Esophagus mucosa (tissue), 1 donor: ENCODE measurements around the gene MID1. TPM values are rescaled to one million over a fixed set of nuclear protein-coding genes. Genes with fewer than 3 reads are reported as not detected.

Experiments used
- ATAC-seq: fragments of 200-7000 bp; cut with Tn5 transposase; one replicate; pipeline ENCODE4 v1.9.1; 2020
- total RNA-seq: library from RNA; stranded (reverse); gene quantifications from one replicate; pipeline ENCODE4 v1.2.4, GENCODE V29; 2023
- donor health status: DM: yes; HTN: yes; CAD: no.

The MID1 gene
- total RNA-seq, 1 donor from 2014 or later: 18.3 TPM

DNA sequence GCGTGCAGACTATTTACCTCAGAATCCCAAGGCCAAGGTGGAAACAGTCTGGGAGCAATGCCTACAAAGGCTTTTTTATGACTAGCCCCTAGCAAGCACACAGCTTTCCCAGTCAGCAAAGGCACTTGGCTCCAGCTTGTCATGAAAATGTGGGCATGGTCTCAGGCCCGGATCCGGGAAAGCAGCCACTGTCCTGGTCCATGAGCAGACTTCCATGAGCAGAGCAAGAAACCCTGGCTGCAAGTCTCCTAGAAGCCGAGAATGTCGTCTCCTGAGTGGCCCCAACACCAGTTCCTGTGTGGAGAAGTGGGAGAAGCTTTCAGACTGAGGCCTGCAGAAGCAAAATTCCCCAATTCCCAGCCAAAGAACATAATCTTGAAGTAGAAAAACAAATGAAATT, 190.5 kb downstream of the MID1 start:
- ATAC-seq: no peak

- ATAC-seq: no peak
Observed at GRCh38 chrX:10427249-10427648, 193.1 kb downstream of the MID1 start.

DNA sequence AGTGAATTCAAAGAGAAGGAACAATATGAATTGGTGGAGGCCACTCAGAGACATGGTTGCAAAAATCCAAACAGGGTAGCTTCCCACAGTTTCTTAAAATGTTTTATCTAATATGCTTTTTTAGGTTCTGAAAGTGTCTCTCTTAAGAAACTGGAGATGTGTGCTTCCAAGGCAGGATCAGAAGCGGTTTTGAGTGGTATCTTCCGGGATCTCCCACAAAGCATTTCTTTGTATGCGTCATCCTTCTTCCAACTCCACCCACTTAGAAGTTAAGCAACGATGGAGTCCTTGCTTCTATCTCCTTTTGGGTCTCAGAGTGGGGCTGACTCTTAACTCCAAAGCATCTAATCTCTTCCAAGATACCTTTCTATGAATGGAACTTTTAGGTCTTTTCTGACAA, 196.7 kb downstream of the MID1 start:
- no peak for ATAC-seq

DNA sequence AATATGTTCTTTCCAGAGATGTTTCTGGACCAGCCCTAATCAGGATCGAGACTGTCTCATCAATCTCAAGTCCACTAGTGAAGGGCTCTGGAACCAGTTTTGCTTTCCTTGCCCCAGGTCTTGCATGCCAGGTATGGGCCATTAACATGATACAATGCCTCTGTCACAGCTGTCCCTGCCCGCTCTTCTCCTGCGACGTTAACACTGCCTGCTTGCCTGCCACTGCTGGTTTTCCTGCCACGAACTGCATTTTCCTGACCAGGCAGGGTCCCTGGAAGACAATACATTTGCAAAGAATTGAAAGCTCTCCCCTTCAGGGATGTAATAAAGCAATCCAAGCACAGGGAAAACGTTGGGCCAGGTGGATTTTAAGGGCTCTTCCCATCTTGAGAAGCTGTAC, 200.3 kb downstream of the MID1 start:
- no peak for ATAC-seq

GRCh38 chrX:10416424-10416823, 204.0 kb downstream of the MID1 start:
- ATAC-seq: no peak

DNA sequence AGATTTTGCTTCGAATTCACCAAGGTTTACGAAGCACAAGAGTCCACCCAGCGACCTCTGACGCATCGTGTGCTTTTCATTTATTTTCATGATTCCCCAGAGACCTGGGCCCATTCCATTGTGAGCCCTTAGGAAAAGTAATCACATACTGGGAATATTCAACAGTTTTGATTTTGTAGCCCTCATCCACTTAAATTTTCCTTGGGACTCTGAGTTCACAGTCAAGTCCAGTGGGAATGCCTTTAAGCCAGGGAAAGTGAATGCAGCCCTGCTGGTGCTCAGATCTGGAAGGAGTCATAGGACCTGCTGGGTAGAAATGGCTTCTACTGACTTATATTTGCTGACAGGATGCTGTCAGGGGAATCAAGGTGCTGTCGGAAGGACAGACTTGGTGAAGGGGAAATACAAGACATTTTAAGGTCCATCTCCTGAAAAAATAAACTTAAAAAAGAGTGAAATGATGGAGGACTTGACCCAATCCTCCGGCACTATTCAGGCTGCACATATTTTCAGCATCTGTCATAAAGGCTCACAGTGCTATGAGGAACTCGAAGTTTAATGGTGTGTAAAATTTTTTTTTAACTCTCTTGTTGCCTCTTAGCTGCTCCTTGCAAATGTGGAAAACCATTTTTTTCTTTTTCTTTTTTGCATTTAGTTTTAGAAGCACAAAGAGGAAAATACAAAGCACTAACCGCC, 204.9 kb downstream of the MID1 start:
- no peak for ATAC-seq

DNA sequence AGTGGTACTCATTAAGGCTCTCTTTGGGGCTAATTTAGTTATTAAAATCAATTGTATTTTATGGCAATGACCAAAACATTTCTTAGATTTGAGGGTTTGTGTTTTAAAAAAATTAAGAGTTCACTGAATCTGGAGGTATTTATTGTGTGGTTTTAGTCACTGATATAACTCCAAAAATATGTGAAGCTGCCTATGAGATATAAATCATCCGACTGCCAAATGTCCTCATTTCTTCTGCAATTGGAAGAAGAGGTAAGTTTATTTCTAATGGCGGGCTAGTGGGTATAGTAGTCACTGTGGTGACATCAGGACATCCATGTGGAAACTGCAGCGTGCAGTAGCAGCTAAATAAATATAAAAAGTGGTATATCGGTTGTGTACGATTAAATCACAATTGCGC, 205.5 kb downstream of the MID1 start:
- ATAC-seq: no peak

DNA sequence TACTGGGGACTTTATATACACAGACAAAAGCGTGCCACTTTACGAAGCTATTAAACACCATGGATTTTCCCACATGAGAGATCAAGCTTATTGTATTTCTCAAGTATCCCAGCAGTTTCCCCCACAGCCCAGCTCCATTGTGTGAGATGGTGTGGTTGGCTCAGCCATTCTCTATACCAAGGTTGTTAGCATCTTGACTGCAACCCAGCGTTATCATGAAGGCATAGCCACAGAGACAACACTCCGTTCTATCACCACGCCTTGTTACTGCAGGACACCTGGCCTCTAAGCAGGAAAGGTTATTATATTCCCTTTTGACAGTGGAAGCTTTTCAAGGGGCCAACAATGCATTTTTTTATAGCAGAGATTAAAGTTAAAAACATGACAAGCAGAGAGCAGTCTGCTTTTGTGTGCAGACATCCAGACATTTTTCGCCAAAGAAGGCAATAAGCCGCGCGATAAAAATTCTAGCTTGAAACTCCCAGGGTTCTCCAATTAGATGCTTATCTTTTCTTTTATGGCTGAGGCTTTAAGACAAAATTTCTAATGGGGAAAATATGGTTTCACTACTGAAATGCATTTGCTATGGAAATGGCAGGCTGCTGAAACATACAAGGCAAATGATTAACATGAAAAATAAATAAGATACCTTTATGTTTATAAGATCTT, 206.1 kb downstream of the MID1 start:
- ATAC-seq: no peak

GRCh38 chrX:10404436-10404835, 215.9 kb downstream of the MID1 start:
- no peak for ATAC-seq

DNA sequence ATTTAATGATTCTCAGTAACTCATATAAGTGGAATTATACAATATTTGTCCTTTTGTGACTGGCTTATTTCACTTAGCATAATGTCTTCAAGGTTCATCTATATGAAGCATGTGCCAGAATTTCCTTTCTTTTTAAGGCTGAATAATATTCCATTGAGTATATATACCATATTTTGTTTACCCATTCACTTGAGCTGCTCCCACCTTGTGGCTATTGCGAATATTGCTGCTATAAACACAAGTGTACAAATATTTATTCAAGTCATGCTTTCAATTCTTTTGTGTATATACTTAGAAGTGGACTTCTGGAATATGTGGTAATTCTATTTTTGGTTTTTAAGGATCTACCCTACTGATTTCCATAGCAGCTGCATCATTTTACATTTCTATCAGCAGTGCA, 219.1 kb downstream of the MID1 start:
- ATAC-seq: no peak

DNA sequence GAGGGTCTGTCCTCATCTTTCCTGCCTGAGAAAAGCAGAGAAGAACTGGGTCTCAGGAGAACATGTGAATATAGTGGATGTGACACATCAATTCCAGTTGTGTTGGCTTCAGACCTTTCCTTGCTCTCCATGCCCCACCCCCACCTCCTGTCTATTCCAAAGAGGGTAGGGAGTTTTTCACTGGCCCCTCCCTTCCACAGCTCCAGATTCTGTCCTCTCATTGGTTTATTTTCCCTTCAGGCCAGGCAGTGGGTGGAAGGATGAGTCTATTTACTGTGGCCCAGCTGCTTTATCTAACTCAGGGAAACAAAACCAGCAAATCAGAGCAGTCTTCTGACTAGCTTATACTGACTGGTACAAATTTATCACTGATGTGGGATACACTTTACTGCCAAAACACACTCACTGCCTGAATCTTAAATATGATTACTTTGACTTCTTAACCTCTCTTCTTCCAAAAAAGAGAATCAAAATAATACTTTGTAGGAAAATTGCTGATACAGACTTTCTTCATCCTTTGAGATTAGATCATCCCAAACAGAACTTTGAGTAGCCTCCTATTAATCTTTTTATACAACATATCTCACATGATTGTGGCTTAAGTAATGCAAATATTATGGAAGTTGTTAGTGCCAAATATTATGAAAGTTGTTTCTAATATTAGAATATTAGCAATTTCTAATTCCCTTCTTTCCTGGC, 221.2 kb downstream of the MID1 start:
- ATAC-seq: no peak

DNA sequence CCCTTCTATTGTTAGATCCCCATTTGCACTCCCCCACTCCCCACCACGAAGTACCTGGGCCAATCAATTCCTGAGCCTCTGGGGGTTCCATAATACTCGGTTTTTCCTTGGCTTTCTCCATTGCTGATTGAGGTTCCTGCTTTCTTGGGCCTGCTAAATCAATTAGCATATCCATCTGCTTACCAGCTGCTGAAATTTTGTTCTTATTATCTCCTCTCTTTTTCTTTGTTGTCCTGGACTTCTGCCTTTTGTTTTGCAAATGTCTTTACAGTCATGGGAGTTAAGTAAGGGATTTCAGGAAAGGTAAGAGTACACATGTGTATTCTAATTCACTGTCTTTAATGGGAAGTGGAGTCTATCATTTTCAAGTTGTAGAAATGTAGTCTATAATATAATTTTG, 222.2 kb downstream of the MID1 start:
- ATAC-seq: no peak

GRCh38 chrX:10397349-10397748, 223.0 kb downstream of the MID1 start:
- ATAC-seq: no peak

DNA sequence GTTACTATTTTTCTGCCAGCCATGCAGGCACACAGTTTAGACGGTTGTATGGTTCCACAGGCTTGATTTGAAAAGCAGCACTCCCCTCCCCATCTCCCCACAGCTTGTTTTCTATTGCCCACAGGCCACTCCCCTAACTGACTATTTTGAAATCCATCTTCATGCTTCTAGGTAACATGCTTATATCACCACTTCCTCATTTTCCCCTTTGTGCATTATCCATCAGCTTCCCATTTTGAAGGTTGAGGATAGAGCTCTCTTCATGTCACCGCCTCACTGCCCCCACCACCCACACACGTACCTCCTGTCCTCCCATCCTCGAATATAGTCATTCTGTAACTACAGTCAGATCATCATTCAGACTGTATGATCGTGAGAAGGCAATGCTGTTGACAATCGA, 224.7 kb downstream of the MID1 start:
- no peak for ATAC-seq
